CMK (cell line): ENCODE data around the gene LRMDA.

Experiments used
- DNase-seq: peaks from one replicate; pipeline ENCODE4 v3.0.0-alpha.2; 2010; ENCODE audit warnings: low read depth

LRMDA gene

GRCh38 chr10:75776738-75777504, 345.5 kb downstream of the LRMDA start:
- DNase-seq: no peak

- no peak for DNase-seq
Observed at GRCh38 chr10:75778665-75779064, 347.2 kb downstream of the LRMDA start.

- no peak for DNase-seq
Observed at GRCh38 chr10:75779276-75779675, 347.9 kb downstream of the LRMDA start.

- no peak for DNase-seq
Observed at GRCh38 chr10:75782463-75783248, 351.2 kb downstream of the LRMDA start.

GRCh38 chr10:75788394-75789205, 357.2 kb downstream of the LRMDA start:
- no peak for DNase-seq

- no peak for DNase-seq
Observed at GRCh38 chr10:75793848-75794247, 362.4 kb downstream of the LRMDA start.

GRCh38 chr10:75801121-75801520, 369.7 kb downstream of the LRMDA start:
- DNase-seq: no peak

- DNase-seq: no peak
Observed at GRCh38 chr10:75801661-75802060, 370.2 kb downstream of the LRMDA start.

- no peak for DNase-seq
Observed at GRCh38 chr10:75803121-75803520, 371.7 kb downstream of the LRMDA start.

- DNase-seq: no peak
Observed at GRCh38 chr10:75803816-75804552, 372.6 kb downstream of the LRMDA start.

- no peak for DNase-seq
Observed at GRCh38 chr10:75806186-75806585, 374.8 kb downstream of the LRMDA start.

GRCh38 chr10:75807456-75807855, 376.0 kb downstream of the LRMDA start:
- DNase-seq: no peak

GRCh38 chr10:75809003-75809402, 377.6 kb downstream of the LRMDA start:
- no peak for DNase-seq

- no peak for DNase-seq
Observed at GRCh38 chr10:75814014-75814413, 382.6 kb downstream of the LRMDA start.

- no peak for DNase-seq
Observed at GRCh38 chr10:75815066-75815465, 383.6 kb downstream of the LRMDA start.

- DNase-seq: no peak
Observed at GRCh38 chr10:75817198-75817597, 385.8 kb downstream of the LRMDA start.

- DNase-seq: no peak
Observed at GRCh38 chr10:75818552-75818951, 387.1 kb downstream of the LRMDA start.

GRCh38 chr10:75825235-75825634, 393.8 kb downstream of the LRMDA start:
- no peak for DNase-seq

- DNase-seq: no peak
Observed at GRCh38 chr10:75825661-75826060, 394.2 kb downstream of the LRMDA start.

GRCh38 chr10:75826846-75827245, 395.4 kb downstream of the LRMDA start:
- DNase-seq: no peak

GRCh38 chr10:75827587-75828021, 396.2 kb downstream of the LRMDA start:
- no peak for DNase-seq

GRCh38 chr10:75828413-75828812, 397.0 kb downstream of the LRMDA start:
- no peak for DNase-seq
